Fibroblast of the aortic adventitia (primary cell): ENCODE data around the gene ZNF423. TPM values are rescaled to one million over a fixed set of nuclear protein-coding genes. Genes with fewer than 3 reads are reported as not detected.

Experiments
- DNase-seq: peaks from one replicate; pipeline ENCODE4 v3.0.0-alpha.2; 2010; ENCODE audit warnings: low read depth
- H3K4me3 ChIP-seq: 2 replicates; pipeline ENCODE4 v1.5.1; 2011; ENCODE audit warnings: low read depth, mild to moderate bottlenecking, control low read depth, low read length, moderate library complexity
- total RNA-seq: library from RNA; depleted of rRNA; stranded (reverse); fragments of >200 nt; gene quantifications from 2 replicates; pipeline ENCODE4 v1.2.3, GENCODE V29; 2012; ENCODE audit warnings: low replicate concordance
- TF ChIP-seq, protein P1 (sequence below): IDR thresholded peaks from 2 replicates; pipeline ENCODE4 v1.5.1; 2011; ENCODE audit warnings: mild to moderate bottlenecking, low read length, control low read depth, inconsistent platforms; ENCODE audit not compliant: insufficient read depth

The ZNF423 gene
- total RNA-seq, 1 donor = 13.5 TPM

GRCh38 chr16:49587511-49587910 is 268.4 kb downstream of the ZNF423 start:
- no peak for DNase-seq
- TF ChIP-seq, protein P1, sequence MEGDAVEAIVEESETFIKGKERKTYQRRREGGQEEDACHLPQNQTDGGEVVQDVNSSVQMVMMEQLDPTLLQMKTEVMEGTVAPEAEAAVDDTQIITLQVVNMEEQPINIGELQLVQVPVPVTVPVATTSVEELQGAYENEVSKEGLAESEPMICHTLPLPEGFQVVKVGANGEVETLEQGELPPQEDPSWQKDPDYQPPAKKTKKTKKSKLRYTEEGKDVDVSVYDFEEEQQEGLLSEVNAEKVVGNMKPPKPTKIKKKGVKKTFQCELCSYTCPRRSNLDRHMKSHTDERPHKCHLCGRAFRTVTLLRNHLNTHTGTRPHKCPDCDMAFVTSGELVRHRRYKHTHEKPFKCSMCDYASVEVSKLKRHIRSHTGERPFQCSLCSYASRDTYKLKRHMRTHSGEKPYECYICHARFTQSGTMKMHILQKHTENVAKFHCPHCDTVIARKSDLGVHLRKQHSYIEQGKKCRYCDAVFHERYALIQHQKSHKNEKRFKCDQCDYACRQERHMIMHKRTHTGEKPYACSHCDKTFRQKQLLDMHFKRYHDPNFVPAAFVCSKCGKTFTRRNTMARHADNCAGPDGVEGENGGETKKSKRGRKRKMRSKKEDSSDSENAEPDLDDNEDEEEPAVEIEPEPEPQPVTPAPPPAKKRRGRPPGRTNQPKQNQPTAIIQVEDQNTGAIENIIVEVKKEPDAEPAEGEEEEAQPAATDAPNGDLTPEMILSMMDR = no peak
- no peak overlapping the region for H3K4me3 ChIP-seq

GRCh38 chr16:49586466-49587450 is 269.2 kb downstream of the ZNF423 start:
- H3K4me3 ChIP-seq = no peak overlapping the region
- TF ChIP-seq, protein P1 = no peak
- no peak for DNase-seq

DNA sequence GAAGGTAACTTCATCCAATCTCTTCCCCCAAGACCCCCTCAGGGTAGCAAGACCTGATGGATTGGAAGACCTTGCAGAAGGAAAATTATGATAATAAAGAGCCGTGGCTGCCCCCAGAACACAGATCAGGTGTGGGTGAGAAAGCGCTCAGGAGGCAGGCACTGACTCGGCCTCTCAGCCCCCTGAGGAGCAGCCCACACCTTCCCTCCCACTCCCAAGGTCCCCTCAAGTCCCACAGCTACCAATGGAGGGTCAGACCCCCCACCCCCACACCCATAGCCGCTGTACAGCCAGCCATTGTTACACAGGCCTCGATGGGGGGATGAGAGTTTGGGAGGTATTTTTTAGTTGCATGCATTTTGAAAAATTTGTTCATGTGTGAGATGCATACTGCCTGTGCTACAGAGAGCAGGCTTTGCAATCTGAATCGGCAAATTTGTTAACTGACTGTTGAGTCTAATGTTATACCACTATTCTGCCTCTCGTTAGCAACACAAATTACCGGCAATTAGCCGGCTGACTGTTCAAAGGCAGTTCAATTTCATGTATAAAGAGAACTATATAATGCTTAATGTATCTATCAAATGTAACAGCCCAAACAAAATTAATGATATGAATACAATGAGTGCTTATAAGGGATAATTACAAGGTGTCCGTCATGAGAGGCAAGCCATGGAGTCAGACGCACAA is 270.6 kb downstream of the ZNF423 start:
- H3K4me3 ChIP-seq = no peak overlapping the region
- no peak for DNase-seq
- TF ChIP-seq, protein P1 = no peak

- no peak for DNase-seq
- no peak overlapping the region for H3K4me3 ChIP-seq
- TF ChIP-seq, protein P1 = no peak
Measured at GRCh38 chr16:49583911-49584310, 272.0 kb downstream of the ZNF423 start.

DNA sequence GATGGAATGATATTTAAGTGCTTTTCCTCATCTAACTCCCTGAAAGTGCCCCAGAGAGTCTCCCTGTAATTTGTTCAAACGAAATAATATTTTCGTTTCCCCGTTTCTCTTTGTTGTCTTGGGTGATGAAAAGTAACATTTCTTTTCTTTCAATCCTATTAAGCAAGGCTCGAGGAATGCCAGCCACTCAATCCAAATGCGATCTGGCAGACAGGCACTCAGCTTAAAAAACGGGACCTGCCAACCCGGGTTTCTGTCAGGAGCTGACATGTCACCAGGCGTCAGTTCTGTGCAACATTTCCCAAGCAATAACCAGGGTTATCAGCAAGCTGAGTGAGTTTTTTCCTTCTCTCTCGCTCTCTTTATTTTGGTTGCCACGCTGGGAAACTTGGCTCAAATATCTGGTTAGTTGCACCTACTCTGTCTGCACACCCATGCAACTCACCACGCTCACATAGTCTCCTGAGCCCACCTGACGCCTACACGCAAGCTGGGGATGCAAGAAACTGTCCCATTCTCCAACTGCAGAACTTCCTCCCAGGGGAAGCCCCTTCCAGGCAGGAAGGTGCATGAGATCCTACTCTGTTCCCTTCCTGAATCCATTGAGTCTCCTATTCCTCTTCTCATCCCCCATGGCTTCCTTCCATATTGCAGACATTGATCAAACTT is 274.1 kb downstream of the ZNF423 start:
- TF ChIP-seq, protein P1 = no peak
- no peak overlapping the region for H3K4me3 ChIP-seq
- DNase-seq = no peak

GRCh38 chr16:49580751-49581303 is 275.1 kb downstream of the ZNF423 start:
- peak; percentile 46 for DNase-seq

More at GRCh38 chr16:49580751-49581303, 275.1 kb downstream of the ZNF423 start:
- H3K4me3 ChIP-seq = peak overlapping the region; percentile 35
- TF ChIP-seq, protein P1 = no peak
